Measurements from ENCODE around the gene ANKEF1. TPM values are rescaled to one million over a fixed set of nuclear protein-coding genes. Genes with fewer than 3 reads are reported as not detected.

Gene ANKEF1
- total RNA-seq = 0.25 and 0.39 TPM in 2 replicates

GRCh38 chr20:10034717-10035571 lies at the start of gene ANKEF1:
ANKEF1 (plus strand) TSS chr20:10034987; CDS start chr20:10038302, 3,315 bp downstream.
- intact Hi-C loops (cut with micrococcal nuclease) = no loop called here
- no peaks in the 10 kb centered on the region for H3K9me3 Mint-ChIP-seq
- no peak within 1 kb of the TSS for H3K27ac Mint-ChIP-seq
- H3K4me3 Mint-ChIP-seq (ENCODE audit: low read depth) = peak within 1 kb of the TSS; percentile 64
- H3K27me3 Mint-ChIP-seq (ENCODE audit: low read depth) = peaks cover 14% of the 10 kb centered on the region
- peak; percentile 75 for DNase-seq (ENCODE audit: low spot score)
- H3K4me1 Mint-ChIP-seq (ENCODE audit: low read depth) = peaks cover 3% of the 10 kb centered on the region
- no peaks in the 10 kb centered on the region for H3K36me3 Mint-ChIP-seq (ENCODE audit: low read depth)

GRCh38 chr20:9985281-9985680 lies 49.5 kb upstream of the ANKEF1 start:
- no peak for DNase-seq (ENCODE audit: low spot score)
- no peaks in the 10 kb centered on the region for H3K36me3 Mint-ChIP-seq (ENCODE audit: low read depth)
- peaks cover 3% of the 10 kb centered on the region for H3K27me3 Mint-ChIP-seq (ENCODE audit: low read depth)
- no peak overlapping the region for H3K27ac Mint-ChIP-seq
- H3K9me3 Mint-ChIP-seq = no peaks in the 10 kb centered on the region
- H3K4me1 Mint-ChIP-seq (ENCODE audit: low read depth) = no peaks in the 10 kb centered on the region
- no peak overlapping the region for H3K4me3 Mint-ChIP-seq (ENCODE audit: low read depth)
- intact Hi-C loops (cut with micrococcal nuclease) = no loop called here

- intact Hi-C loops (cut with micrococcal nuclease) = no loop called here
- no peak for DNase-seq (ENCODE audit: low spot score)
- Mint-ChIP-seq H3K9me3 (no peaks in the 10 kb centered on the region), H3K36me3 (ENCODE audit: low read depth) (no peaks in the 10 kb centered on the region), H3K4me3 (ENCODE audit: low read depth) (no peak overlapping the region), H3K27me3 (ENCODE audit: low read depth) (peaks cover 3% of the 10 kb centered on the region), H3K4me1 (ENCODE audit: low read depth) (no peaks in the 10 kb centered on the region), H3K27ac (no peak overlapping the region)
These were observed 49.0 kb upstream of the ANKEF1 start for GRCh38 chr20:9985773-9986172.

- Mint-ChIP-seq H3K36me3 (ENCODE audit: low read depth) (no peaks in the 10 kb centered on the region), H3K4me3 (ENCODE audit: low read depth) (no peak overlapping the region), H3K27me3 (ENCODE audit: low read depth) (peaks cover 3% of the 10 kb centered on the region), H3K4me1 (ENCODE audit: low read depth) (no peaks in the 10 kb centered on the region), H3K27ac (no peak overlapping the region), H3K9me3 (no peaks in the 10 kb centered on the region)
- no peak for DNase-seq (ENCODE audit: low spot score)
- intact Hi-C loops (cut with micrococcal nuclease) = no loop called here
These were observed 45.6 kb upstream of the ANKEF1 start for GRCh38 chr20:9989066-9989724.

- H3K27ac Mint-ChIP-seq = no peak overlapping the region
- no peaks in the 10 kb centered on the region for H3K27me3 Mint-ChIP-seq (ENCODE audit: low read depth)
- intact Hi-C loops (cut with micrococcal nuclease) = no loop called here
- no peaks in the 10 kb centered on the region for H3K4me1 Mint-ChIP-seq (ENCODE audit: low read depth)
- no peaks in the 10 kb centered on the region for H3K9me3 Mint-ChIP-seq
- no peak for DNase-seq (ENCODE audit: low spot score)
- no peaks in the 10 kb centered on the region for H3K36me3 Mint-ChIP-seq (ENCODE audit: low read depth)
- no peak overlapping the region for H3K4me3 Mint-ChIP-seq (ENCODE audit: low read depth)
These were observed 41.6 kb upstream of the ANKEF1 start for GRCh38 chr20:9993137-9993536.

- H3K4me3 Mint-ChIP-seq (ENCODE audit: low read depth) = no peak overlapping the region
- no peaks in the 10 kb centered on the region for H3K27me3 Mint-ChIP-seq (ENCODE audit: low read depth)
- no peaks in the 10 kb centered on the region for H3K9me3 Mint-ChIP-seq
- no peaks in the 10 kb centered on the region for H3K36me3 Mint-ChIP-seq (ENCODE audit: low read depth)
- DNase-seq (ENCODE audit: low spot score) = no peak
- intact Hi-C loops (cut with micrococcal nuclease) = no loop called here
- no peaks in the 10 kb centered on the region for H3K4me1 Mint-ChIP-seq (ENCODE audit: low read depth)
- H3K27ac Mint-ChIP-seq = no peak overlapping the region
These were observed 40.1 kb upstream of the ANKEF1 start for GRCh38 chr20:9994676-9995075.

- Mint-ChIP-seq H3K27ac (no peak overlapping the region), H3K4me1 (ENCODE audit: low read depth) (no peaks in the 10 kb centered on the region), H3K27me3 (ENCODE audit: low read depth) (no peaks in the 10 kb centered on the region), H3K36me3 (ENCODE audit: low read depth) (no peaks in the 10 kb centered on the region), H3K4me3 (ENCODE audit: low read depth) (no peak overlapping the region), H3K9me3 (no peaks in the 10 kb centered on the region)
- intact Hi-C loops (cut with micrococcal nuclease) = no loop called here
- DNase-seq (ENCODE audit: low spot score) = no peak
These were observed 39.1 kb upstream of the ANKEF1 start for GRCh38 chr20:9995510-9996272.

GRCh38 chr20:9996944-9997343 lies 37.8 kb upstream of the ANKEF1 start:
- Mint-ChIP-seq H3K36me3 (ENCODE audit: low read depth) (no peaks in the 10 kb centered on the region), H3K4me3 (ENCODE audit: low read depth) (no peak overlapping the region), H3K27me3 (ENCODE audit: low read depth) (no peaks in the 10 kb centered on the region), H3K4me1 (ENCODE audit: low read depth) (no peaks in the 10 kb centered on the region), H3K27ac (no peak overlapping the region), H3K9me3 (no peaks in the 10 kb centered on the region)
- DNase-seq (ENCODE audit: low spot score) = no peak
- intact Hi-C loops (cut with micrococcal nuclease) = no loop called here

GRCh38 chr20:9999645-10000044 lies 35.1 kb upstream of the ANKEF1 start:
- intact Hi-C loops (cut with micrococcal nuclease) = no loop called here
- Mint-ChIP-seq H3K4me3 (ENCODE audit: low read depth) (no peak overlapping the region), H3K27ac (no peak overlapping the region), H3K36me3 (ENCODE audit: low read depth) (no peaks in the 10 kb centered on the region), H3K27me3 (ENCODE audit: low read depth) (no peaks in the 10 kb centered on the region), H3K4me1 (ENCODE audit: low read depth) (no peaks in the 10 kb centered on the region), H3K9me3 (no peaks in the 10 kb centered on the region)
- no peak for DNase-seq (ENCODE audit: low spot score)

GRCh38 chr20:10002866-10003265 lies 31.9 kb upstream of the ANKEF1 start:
- Mint-ChIP-seq H3K27ac (no peak overlapping the region), H3K27me3 (ENCODE audit: low read depth) (no peaks in the 10 kb centered on the region), H3K9me3 (no peaks in the 10 kb centered on the region), H3K36me3 (ENCODE audit: low read depth) (no peaks in the 10 kb centered on the region), H3K4me3 (ENCODE audit: low read depth) (no peak overlapping the region), H3K4me1 (ENCODE audit: low read depth) (no peaks in the 10 kb centered on the region)
- no peak for DNase-seq (ENCODE audit: low spot score)
- intact Hi-C loops (cut with micrococcal nuclease) = no loop called here

- no peaks in the 10 kb centered on the region for H3K9me3 Mint-ChIP-seq
- H3K27ac Mint-ChIP-seq = no peak overlapping the region
- intact Hi-C loops (cut with micrococcal nuclease) = no loop called here
- H3K27me3 Mint-ChIP-seq (ENCODE audit: low read depth) = no peaks in the 10 kb centered on the region
- H3K36me3 Mint-ChIP-seq (ENCODE audit: low read depth) = no peaks in the 10 kb centered on the region
- no peaks in the 10 kb centered on the region for H3K4me1 Mint-ChIP-seq (ENCODE audit: low read depth)
- no peak for DNase-seq (ENCODE audit: low spot score)
- no peak overlapping the region for H3K4me3 Mint-ChIP-seq (ENCODE audit: low read depth)
These were observed 29.9 kb upstream of the ANKEF1 start for GRCh38 chr20:10004900-10005299.

GRCh38 chr20:10005885-10006284 lies 28.9 kb upstream of the ANKEF1 start:
- no peaks in the 10 kb centered on the region for H3K9me3 Mint-ChIP-seq
- no peak for DNase-seq (ENCODE audit: low spot score)
- H3K27me3 Mint-ChIP-seq (ENCODE audit: low read depth) = no peaks in the 10 kb centered on the region
- H3K36me3 Mint-ChIP-seq (ENCODE audit: low read depth) = no peaks in the 10 kb centered on the region
- H3K4me1 Mint-ChIP-seq (ENCODE audit: low read depth) = no peaks in the 10 kb centered on the region
- intact Hi-C loops (cut with micrococcal nuclease) = no loop called here
- H3K27ac Mint-ChIP-seq = no peak overlapping the region
- H3K4me3 Mint-ChIP-seq (ENCODE audit: low read depth) = no peak overlapping the region
